ENCODE results near the gene TMEM115. TPM values are rescaled to one million over a fixed set of nuclear protein-coding genes. Genes with fewer than 3 reads are reported as not detected.
A peak's percentile ranks its signal among the peaks of the same experiment; 100 is the strongest.

TMEM115 gene
- total and polyA plus RNA-seq, 9 of the 15 experiments (the other 6 are each of a cell fraction or from before 2014, with no cell fraction given) = 1.6 to 26.9 (median 14.1) TPM

- ATAC-seq = no peak
- peaks cover 25 to 66% of the 10 kb centered on the region in 2 experiments; a peak in 4 of 5 replicates for H3K4me1 ChIP-seq (replicated peaks in 1 of 2; ENCODE audit: control insufficient read depth in 2 of 2, insufficient read depth in 2 of 2, low read length in 2 of 2)
- H3K9me3 ChIP-seq (replicated peaks; ENCODE audit: control insufficient read depth, insufficient read depth, low read depth, low read length) = no peaks in the 10 kb centered on the region
- intact Hi-C loops (cut with micrococcal nuclease) (no loop called here), in situ Hi-C loops (cut with MboI) (no loop called here)
- peak within 1 kb of the TSS; percentile 81 for H3K4me3 ChIP-seq
- peak within 1 kb of the TSS; percentile 100 for H3K27ac ChIP-seq (ENCODE audit: extremely low read depth, low read depth, low read length)
- TF ChIP-seq ZBTB33 (CRISPR knock-in tag; IDR thresholded peaks at IDR 0.05) (0 out of 2 replicates have a peak, but pooled peaks have one; percentile 9), PCBP1 (IDR thresholded peaks at IDR 0.05; ENCODE audit: low read depth, low read length, poor library complexity, severe bottlenecking) (peak; percentile 14), PHB (CRISPR knock-in tag; IDR thresholded peaks at IDR 0.05) (no peak)
- peak within 1 kb of the TSS; percentile 98 for H3K9ac ChIP-seq (ENCODE audit: insufficient read depth in 1 of 2, low read depth in 2 of 2, low read length in 2 of 2)
- POLR2A ChIA-PET = no interaction called here
- CTCF ChIA-PET (ENCODE audit: low intra/inter-chr PET ratio) = no interaction called here
- BruUV-seq (replicated peaks) = no TSS peak
- peak within 1 kb of the TSS; percentile 99 for H2AFZ ChIP-seq (ENCODE audit: low read depth, low read length)
- peaks cover 32% of the 10 kb centered on the region for H3K79me2 ChIP-seq (ENCODE audit: control insufficient read depth, insufficient read depth, low read length)
- no peak for FAIRE-seq
- no peak for DNase-seq (ENCODE audit: extremely low read depth in 1 of 4, low spot score in 3 of 4)
- peaks cover 42% of the 10 kb centered on the region; the same call in 2 of the 3 replicates for H3K36me3 ChIP-seq (ENCODE audit: control insufficient read depth, insufficient read depth, low read length)
- H4K20me1 ChIP-seq (replicated peaks; ENCODE audit: control insufficient read depth, insufficient read depth, low read length) = no peaks in the 10 kb centered on the region
- peak within 1 kb of the TSS; percentile 90 for H3K4me2 ChIP-seq (ENCODE audit: insufficient read depth, low read length)
- H3K9me1 ChIP-seq (ENCODE audit: control insufficient read depth, insufficient read depth, low read length) = no peaks in the 10 kb centered on the region
- 84% methylated on average over 8 of the region's 31 CpGs for WGBS (ENCODE audit: insufficient coverage, low coverage, missing lambda C conversion rate)
- no peaks in the 10 kb centered on the region for H3K27me3 ChIP-seq (ENCODE audit: control insufficient read depth in 2 of 2, insufficient read depth in 2 of 2, low read length in 2 of 2)
Measured at GRCh38 chr3:50322386-50323091, 36.8 kb downstream of the TMEM115 start, which contains the start of gene HYAL2. TSS of gene HYAL2 (minus strand) at chr3:50322745. CDS start at chr3:50320489, 2,256 bp downstream.
